ENCODE data around the gene SLC35G2.
"Not testable (repeated sequence)": the region's sequence is repeated elsewhere in the genome, so short reads cannot be mapped to it uniquely, and the experiment has no call there.

DNA sequence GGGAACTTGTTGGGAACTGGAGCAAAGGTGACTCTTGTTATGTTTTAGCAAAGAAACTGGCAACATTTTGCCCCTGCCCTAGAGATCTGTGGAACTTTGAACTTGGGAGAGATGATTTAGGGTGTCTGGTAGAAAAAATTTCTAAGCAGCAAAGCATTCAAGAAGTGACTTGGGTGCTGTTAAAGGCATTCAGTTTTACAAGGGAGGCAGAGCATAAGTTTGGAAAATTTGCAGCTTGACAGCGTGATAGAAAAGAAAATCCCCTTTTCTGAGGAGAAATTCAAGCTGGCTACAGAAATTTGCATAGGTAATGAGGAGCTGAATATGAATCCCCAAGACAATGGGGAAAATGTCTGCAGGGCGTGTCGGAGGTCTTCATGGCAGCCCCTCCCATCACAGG, 53.3 kb downstream of the SLC35G2 start:
- not testable (repeated sequence) for TF ChIP-seq MAFK (IDR thresholded peaks at IDR 0.05; ENCODE audit: partially characterized antibody); CEBPB (IDR thresholded peaks at IDR 0.05); POLR2A (IDR thresholded peaks at IDR 0.05; ENCODE audit: low read length); EP300 (IDR thresholded peaks at IDR 0.05); JUN (IDR thresholded peaks at IDR 0.05); CHD2 (IDR thresholded peaks at IDR 0.05; ENCODE audit: low read length, partially characterized antibody); RFX5 (IDR thresholded peaks at IDR 0.05); SMC3 (IDR thresholded peaks at IDR 0.05); CHD4 (IDR thresholded peaks at IDR 0.05; ENCODE audit: borderline replicate concordance)
- TF ChIP-seq, protein P1, sequence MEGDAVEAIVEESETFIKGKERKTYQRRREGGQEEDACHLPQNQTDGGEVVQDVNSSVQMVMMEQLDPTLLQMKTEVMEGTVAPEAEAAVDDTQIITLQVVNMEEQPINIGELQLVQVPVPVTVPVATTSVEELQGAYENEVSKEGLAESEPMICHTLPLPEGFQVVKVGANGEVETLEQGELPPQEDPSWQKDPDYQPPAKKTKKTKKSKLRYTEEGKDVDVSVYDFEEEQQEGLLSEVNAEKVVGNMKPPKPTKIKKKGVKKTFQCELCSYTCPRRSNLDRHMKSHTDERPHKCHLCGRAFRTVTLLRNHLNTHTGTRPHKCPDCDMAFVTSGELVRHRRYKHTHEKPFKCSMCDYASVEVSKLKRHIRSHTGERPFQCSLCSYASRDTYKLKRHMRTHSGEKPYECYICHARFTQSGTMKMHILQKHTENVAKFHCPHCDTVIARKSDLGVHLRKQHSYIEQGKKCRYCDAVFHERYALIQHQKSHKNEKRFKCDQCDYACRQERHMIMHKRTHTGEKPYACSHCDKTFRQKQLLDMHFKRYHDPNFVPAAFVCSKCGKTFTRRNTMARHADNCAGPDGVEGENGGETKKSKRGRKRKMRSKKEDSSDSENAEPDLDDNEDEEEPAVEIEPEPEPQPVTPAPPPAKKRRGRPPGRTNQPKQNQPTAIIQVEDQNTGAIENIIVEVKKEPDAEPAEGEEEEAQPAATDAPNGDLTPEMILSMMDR (IDR thresholded peaks at IDR 0.05), result not testable (repeated sequence)
